ENCODE data around the gene DHX57.

The DHX57 gene

DNA sequence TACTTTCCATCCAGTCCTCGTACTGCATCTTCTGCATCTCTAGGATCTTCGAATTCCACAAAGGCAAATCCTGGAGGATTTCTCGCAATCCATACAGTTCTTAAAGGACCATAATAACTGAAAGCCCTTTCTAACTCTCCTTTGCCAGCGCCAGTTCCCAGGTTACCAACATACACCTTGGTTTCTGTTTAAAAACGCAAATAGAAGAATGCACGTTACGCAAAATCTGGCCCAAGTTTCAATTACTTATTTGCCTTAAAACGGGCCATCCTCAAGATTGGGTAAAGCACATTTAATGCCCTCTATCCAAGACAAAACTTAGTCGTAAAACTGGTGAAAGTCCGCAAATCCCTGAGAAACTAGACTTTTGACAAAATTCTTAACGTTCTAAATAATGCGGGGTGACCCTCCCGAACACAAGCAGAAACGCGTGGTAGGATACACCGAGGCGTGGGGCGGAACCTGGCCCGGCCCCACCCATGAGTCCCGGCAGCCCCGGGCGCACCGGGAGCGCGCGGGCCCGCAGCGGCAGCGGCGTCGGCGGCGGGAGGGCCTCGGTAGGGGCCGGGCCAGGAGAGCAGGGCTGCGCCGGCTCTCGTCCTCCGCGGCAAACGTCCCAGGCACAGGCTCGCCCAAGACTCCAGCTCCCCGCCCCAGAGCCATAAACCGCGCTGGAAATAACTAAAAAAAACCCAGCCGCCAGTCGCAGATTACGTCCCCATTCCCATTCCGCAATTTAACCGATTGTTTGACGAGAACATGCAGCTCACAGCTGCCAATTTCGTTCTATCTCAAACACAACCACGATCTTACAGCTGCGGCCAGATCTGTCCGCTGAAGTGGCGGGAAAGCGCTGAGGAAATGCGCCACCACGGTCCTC, 125.5 kb downstream of the DHX57 start:
- DNase-seq: peak; percentile 28

DNA sequence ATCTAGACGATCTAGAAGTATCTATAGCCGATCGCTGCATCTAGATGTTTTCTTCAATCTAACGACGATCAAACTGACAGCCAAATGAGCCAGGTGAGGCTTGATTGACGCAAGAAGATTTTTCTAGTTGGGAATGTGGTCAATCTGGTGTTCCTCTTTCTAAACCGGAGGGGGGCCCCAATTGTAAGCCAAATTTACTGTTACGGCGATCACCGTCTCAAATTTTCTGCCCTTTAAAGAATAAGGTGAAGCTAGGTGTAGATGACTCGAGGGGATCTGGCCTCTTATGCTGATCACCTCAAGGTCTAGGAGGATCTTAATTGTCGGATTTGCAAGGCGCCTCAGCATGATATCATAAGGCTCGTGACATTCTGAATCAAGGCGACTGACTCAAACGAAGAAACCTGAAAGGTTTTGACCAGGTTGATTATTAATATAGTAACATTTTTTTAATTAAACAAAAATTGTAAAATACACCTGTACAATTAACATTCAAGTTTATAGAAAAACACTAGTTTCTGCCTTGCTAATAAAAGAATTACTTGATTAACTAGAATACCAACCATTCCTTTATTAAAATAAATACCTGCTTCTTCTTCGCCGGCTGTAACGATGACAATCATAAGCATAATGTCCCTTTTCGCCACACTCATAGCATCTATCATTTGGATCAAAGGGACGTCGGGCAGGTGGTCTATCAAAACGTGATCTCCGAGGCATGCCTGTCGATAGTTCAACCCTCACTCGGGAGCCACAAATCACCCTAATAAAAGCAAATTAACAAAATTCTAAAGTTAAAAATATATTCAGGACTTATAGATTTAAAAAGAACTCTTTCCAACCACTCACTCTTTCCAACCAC, 126.6 kb downstream of the DHX57 start:
- DNase-seq: no peak

DNA sequence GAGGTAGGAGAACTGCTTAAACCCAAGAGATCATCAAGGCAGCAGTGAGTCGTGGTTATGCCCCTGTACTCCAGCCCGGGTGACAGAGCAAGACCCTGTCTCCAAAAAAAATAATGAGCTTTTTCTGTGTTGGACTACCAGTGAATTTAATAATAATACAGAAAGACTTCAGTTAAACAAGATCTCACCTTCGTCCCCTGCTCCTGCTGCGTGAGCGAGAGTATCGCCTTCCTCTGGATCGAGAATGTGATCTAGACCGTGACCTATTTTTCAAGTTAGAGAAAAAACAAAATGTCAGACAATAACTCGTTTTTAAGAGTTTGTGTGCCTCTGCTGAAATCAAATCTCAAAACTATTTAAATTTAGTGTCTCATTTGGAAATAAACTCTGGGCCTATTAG, 127.3 kb downstream of the DHX57 start:
- no peak for DNase-seq

DNA sequence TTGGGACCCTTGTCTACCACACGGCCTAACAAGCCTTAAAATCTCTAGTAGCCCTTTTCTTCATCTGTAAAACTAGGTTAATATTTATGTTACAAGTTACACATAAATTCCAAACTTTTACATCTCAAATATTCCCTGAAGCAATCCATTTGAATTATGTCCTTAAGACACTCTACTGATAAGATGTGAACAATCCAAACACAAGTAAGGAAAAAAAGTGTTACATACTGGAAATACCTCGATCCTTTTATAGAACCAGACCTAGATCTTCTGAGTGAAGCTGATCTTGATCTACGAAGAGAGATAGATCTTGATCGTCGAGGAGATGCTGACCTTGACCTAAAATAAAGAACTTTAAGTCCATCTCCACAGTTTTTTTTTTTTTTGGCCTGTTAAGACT, 127.9 kb downstream of the DHX57 start:
- DNase-seq: no peak
